ENCODE data around the gene TMX1.

DNA sequence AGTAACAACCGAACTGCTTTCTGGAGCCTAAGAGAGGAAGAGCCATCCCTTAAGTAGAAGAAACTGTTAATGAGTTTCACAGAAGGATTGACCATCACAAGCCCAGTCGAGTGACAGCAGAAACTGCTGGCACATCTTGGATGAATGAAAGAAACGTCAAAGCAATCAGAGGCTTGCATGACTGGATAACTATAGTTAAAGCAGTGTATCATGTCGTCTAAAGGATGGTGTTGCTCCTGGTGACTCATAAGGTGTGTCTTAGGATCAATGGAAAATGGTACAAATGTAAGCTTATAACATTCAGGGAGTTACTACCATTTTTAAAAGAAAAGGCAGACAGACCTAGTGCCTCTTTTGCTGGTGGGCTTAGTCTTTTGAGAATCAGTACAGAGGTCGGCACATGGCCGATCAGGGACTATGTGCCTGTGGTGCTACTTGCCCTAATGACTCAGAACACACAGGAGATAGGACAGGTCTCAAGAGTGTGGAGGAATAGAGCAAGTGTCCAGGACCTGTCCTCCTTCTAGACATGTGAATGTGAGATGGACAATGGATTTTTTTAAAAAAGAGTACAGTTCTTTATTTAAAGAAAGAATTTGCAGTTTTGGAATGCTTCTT lies 55.7 kb downstream of the TMX1 start:
- TF ChIP-seq, protein P1, sequence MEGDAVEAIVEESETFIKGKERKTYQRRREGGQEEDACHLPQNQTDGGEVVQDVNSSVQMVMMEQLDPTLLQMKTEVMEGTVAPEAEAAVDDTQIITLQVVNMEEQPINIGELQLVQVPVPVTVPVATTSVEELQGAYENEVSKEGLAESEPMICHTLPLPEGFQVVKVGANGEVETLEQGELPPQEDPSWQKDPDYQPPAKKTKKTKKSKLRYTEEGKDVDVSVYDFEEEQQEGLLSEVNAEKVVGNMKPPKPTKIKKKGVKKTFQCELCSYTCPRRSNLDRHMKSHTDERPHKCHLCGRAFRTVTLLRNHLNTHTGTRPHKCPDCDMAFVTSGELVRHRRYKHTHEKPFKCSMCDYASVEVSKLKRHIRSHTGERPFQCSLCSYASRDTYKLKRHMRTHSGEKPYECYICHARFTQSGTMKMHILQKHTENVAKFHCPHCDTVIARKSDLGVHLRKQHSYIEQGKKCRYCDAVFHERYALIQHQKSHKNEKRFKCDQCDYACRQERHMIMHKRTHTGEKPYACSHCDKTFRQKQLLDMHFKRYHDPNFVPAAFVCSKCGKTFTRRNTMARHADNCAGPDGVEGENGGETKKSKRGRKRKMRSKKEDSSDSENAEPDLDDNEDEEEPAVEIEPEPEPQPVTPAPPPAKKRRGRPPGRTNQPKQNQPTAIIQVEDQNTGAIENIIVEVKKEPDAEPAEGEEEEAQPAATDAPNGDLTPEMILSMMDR (IDR thresholded peaks at IDR 0.05; ENCODE audit: insufficient read depth, low read length, poor library complexity, severe bottlenecking): no peak
- no peak for TF ChIP-seq EZH2phosphoT487 (conservative IDR thresholded peaks at IDR 0.05; ENCODE audit: low read length)
